Ovary (tissue), 3 donors: Measurements from ENCODE around the gene CCN6.

Experiments
- CTCF ChIP-seq, 3 donors: fragments of 450-650 bp in 2 of 3; fragments of 200-600 bp in 1 of 3; IDR thresholded peaks; one replicate each; pipeline versions ENCODE4 v1.5.1 to v1.8.0; 2016 to 2022; ENCODE audit warnings: antibody characterized with exemption in 3 of 3, mild to moderate bottlenecking in 1 of 3
- EP300 ChIP-seq: sonication (generic); formaldehyde crosslinking; IDR thresholded peaks from one replicate; pipeline ENCODE4 v1.6.1; 2017; ENCODE audit warnings: antibody characterized with exemption
- donor health status: DM: no; HTN: no; CAD: no.

- TF ChIP-seq EP300 (no peak), CTCF (IDR thresholded peaks at IDR 0.05) (no peak)
Observed at GRCh38 chr6:112033791-112034615, 19.9 kb upstream of the CCN6 start.
